Measurements from ENCODE around the gene SMYD3.

DNA sequence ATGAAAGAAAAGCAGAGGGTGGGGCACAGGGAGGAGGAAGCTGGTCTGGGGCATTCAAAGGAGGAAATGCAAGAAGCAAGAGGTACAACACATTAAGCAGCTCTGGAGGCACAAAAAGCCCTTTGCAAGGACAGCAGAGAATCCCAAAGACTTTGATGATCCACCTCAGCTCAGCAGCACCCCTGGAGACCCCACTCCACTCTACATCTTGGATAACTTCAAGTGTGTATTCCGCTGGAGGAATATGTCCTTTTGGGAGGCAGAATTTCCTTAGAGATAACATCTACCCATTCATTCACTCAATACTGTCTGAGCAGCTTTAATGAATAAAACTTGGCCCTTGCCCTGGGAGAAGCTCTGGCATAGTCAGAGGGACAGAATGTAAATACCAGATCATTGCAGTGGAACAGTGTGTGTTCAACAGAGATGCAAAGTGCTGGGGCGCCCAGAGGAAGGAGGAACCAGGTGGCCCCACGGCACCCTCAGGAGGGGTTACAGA is 752.6 kb downstream of the SMYD3 start:
- TF ChIP-seq, protein P1, sequence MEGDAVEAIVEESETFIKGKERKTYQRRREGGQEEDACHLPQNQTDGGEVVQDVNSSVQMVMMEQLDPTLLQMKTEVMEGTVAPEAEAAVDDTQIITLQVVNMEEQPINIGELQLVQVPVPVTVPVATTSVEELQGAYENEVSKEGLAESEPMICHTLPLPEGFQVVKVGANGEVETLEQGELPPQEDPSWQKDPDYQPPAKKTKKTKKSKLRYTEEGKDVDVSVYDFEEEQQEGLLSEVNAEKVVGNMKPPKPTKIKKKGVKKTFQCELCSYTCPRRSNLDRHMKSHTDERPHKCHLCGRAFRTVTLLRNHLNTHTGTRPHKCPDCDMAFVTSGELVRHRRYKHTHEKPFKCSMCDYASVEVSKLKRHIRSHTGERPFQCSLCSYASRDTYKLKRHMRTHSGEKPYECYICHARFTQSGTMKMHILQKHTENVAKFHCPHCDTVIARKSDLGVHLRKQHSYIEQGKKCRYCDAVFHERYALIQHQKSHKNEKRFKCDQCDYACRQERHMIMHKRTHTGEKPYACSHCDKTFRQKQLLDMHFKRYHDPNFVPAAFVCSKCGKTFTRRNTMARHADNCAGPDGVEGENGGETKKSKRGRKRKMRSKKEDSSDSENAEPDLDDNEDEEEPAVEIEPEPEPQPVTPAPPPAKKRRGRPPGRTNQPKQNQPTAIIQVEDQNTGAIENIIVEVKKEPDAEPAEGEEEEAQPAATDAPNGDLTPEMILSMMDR (IDR thresholded peaks at IDR 0.05): no peak
- TF ChIP-seq POLR2A (IDR thresholded peaks at IDR 0.05): no peak
- TF ChIP-seq EP300 (IDR thresholded peaks at IDR 0.05): no peak

Data from gastroesophageal sphincter (tissue), 3 donors.